EL (cell line): ENCODE results near the gene SUV39H1.
A peak's percentile ranks its signal among the peaks of the same experiment; 100 is the strongest.
"Not testable (repeated sequence)": the region's sequence is repeated elsewhere in the genome, so short reads cannot be mapped to it uniquely, and the experiment has no call there.

Source experiments
- DNase-seq: peaks from one replicate; pipeline ENCODE4 v3.0.0-alpha.2; 2016

The SUV39H1 gene, protein sequence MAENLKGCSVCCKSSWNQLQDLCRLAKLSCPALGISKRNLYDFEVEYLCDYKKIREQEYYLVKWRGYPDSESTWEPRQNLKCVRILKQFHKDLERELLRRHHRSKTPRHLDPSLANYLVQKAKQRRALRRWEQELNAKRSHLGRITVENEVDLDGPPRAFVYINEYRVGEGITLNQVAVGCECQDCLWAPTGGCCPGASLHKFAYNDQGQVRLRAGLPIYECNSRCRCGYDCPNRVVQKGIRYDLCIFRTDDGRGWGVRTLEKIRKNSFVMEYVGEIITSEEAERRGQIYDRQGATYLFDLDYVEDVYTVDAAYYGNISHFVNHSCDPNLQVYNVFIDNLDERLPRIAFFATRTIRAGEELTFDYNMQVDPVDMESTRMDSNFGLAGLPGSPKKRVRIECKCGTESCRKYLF

GRCh38 chrX:48696301-48696908 lies at the start of gene SUV39H1:
Gene SUV39H1 (plus strand): TSS chrX:48696734. CDS start chrX:48696785, 51 bp downstream.
- peak; percentile 85 for DNase-seq

GRCh38 chrX:48648336-48648751 lies 48.2 kb upstream of the SUV39H1 start:
- peak; percentile 54 for DNase-seq

DNA sequence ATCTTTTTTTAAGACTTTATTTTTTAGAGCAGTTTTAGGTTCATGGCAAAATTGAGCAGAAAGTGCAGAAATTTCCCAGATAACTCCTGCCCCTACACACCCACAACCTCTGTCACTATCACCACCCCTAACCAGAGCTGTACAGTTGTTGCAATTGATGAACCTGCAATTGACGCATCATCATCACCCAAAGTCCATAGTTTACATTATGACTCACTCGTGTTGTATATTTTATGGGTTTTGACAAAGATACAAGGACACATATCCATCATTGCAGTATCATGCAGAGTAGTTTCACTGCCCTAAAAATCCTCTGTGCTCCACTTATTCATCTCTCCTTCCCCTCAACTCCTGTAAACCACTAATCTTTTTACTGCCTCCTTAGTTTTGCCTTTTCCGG lies 47.4 kb upstream of the SUV39H1 start:
- no peak for DNase-seq

DNA sequence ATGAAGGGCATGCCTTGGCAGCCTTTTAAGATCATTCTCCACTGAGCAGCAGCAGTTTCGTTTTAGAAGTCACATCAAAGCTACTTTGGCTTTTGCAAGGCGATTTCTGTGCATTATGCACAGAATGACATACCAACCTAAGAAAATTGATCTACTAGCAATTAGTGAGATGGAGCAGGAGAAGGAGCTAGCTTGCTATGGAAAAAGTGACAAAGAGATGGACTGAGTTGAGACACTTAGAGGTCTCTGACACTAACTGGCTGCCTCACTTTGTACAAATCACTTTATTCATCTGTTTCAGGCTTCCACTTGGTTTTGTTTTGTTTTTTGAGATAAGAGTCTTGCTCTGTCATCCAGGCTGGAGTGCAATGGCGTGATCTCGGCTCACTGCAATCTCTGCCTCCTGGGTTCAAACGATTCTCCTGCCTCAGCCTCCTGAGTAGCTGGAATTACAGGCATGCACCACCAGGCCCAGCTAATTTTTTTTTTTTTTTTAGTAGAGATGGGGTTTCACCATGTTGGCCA lies 44.4 kb upstream of the SUV39H1 start:
- not testable (repeated sequence) for DNase-seq

DNA sequence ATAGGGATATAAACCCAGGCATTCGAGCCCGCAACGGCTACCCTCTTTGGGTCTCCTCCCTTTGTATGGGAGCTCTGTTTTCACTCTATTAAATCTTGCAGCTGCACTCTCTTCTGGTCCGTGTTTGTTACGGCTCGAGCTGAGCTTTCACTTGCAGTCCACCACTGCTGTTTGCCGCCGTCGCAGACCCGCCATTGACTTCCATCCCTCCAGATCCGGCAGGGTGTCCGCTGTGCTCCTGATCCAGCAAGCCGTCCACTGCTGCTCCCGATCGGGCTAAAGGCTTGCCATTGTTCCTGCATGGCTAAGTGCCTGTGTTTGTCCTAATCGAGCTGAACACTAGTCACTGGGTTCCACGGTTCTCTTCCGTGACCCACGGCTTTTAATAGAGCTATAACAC lies 41.8 kb upstream of the SUV39H1 start:
- not testable (repeated sequence) for DNase-seq

DNA sequence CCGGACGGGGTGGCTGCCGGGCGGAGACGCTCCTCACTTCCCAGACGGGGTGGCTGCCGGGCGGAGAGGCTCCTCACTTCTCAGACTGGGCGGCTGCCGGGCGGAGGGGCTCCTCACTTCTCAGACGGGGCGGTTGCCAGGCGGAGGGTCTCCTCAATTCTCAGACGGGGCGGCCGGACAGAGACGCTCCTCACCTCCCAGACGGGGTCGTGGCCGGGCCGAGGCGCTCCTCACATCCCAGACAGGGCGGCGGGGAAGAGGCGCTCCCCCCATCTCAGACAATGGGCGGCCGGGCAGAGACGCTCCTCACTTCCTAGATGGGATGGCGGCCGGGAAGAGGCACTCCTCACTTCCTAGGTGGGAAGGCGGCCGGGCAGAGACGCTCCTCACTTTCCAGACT lies 36.8 kb upstream of the SUV39H1 start:
- not testable (repeated sequence) for DNase-seq

GRCh38 chrX:48663241-48663640 lies 33.3 kb upstream of the SUV39H1 start:
- DNase-seq, result no peak

- DNase-seq, result no peak
Measured at GRCh38 chrX:48664156-48664555, 32.4 kb upstream of the SUV39H1 start.

GRCh38 chrX:48665991-48666390 lies 30.5 kb upstream of the SUV39H1 start:
- DNase-seq, result peak; percentile 5

GRCh38 chrX:48666649-48667048 lies 29.9 kb upstream of the SUV39H1 start:
- DNase-seq, result no peak

- DNase-seq, result no peak
Measured at GRCh38 chrX:48667509-48667908, 29.0 kb upstream of the SUV39H1 start.

- DNase-seq, result not testable (repeated sequence)
Measured at GRCh38 chrX:48668187-48668586, 28.3 kb upstream of the SUV39H1 start.

- peak; percentile 85 for DNase-seq
Measured at GRCh38 chrX:48676106-48676892, 20.2 kb upstream of the SUV39H1 start.

GRCh38 chrX:48676893-48677270 lies 19.7 kb upstream of the SUV39H1 start:
- no peak for DNase-seq

- no peak for DNase-seq
Measured at GRCh38 chrX:48677516-48677915, 19.0 kb upstream of the SUV39H1 start.

DNA sequence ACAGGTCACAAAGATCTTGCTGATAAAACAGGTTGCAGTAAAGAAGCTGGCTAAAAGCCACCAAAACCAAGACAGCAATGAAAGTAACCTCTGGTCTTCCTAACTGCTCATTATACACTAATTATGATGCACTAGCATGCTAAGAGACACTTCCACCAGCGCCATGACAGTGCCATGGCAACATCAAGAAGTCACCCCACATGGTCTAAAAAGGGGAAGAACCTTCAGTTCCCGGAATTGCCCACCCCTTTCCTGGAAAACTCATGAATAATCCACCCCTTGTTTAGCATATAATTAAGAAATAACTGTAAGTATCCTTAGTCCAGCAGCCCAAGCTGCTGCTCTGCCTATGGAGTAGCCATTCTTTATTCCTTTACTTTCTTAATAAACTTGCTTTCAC lies 16.1 kb upstream of the SUV39H1 start:
- DNase-seq, result not testable (repeated sequence)

GRCh38 chrX:48680925-48681324 lies 15.6 kb upstream of the SUV39H1 start:
- DNase-seq, result not testable (repeated sequence)

- no peak for DNase-seq
Measured at GRCh38 chrX:48681539-48682183, 14.9 kb upstream of the SUV39H1 start.

- not testable (repeated sequence) for DNase-seq
Measured at GRCh38 chrX:48682795-48683194, 13.7 kb upstream of the SUV39H1 start.

DNA sequence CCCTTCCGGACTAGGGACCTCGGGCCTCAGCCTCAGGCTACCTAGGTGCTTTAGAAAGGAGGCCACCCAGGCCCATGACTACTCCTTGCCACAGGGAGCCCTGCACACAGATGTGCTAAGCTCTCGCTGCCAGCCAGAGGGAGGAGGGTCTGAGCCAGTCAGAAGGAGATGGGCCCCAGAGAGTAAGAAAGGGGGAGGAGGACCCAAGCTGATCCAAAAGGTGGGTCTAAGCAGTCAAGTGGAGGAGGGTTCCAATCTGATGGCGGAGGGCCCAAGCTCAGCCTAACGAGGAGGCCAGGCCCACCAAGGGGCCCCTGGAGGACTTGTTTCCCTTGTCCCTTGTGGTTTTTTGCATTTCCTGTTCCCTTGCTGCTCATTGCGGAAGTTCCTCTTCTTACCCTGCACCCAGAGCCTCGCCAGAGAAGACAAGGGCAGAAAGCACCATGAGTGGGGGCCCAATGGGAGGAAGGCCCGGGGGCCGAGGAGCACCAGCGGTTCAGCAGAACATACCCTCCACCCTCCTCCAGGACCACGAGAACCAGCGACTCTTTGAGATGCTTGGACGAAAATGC lies 13.0 kb upstream of the SUV39H1 start, which contains the start of gene WAS:
Gene WAS, plus strand, starts transcription at position 389 of the 572 bp plus-strand sequence. Its CDS starts 55 bp downstream, at position 444.
- no peak for DNase-seq

DNA sequence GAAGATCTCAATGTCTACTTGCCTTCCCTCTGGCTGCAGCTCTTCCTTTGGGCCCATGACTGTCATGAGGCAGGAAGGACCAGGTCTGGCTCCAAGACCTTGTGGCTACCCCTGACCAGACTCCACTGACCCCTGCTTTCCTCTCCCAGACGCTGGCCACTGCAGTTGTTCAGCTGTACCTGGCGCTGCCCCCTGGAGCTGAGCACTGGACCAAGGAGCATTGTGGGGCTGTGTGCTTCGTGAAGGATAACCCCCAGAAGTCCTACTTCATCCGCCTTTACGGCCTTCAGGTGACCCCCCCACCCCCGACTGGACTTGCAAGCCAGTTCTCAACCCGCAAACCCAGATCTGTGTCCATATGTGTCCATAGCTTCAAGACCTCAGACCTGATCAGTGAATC lies 12.4 kb upstream of the SUV39H1 start:
- DNase-seq, result no peak

DNA sequence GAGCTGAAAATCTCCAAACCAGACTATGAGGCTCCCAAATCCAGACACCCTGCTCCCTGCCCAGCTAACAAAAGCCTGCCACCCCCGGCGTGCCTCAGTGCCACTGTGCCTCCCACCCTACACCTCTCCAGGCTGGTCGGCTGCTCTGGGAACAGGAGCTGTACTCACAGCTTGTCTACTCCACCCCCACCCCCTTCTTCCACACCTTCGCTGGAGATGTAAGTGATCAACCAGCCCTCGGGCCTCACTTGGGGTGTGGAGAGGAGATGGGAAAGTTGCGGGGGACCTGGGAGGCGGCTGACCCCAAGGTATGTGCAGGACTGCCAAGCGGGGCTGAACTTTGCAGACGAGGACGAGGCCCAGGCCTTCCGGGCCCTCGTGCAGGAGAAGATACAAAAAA lies 11.1 kb upstream of the SUV39H1 start:
- DNase-seq, result no peak
